Stimulated activated naive B cell treated with anti-CD40 and anti-IgM and Interleukin-4, amounts not matched to agents 10 μg/mL and 1 μg/mL and 100 μg/mL, for 72 hours (primary cell): ENCODE results near the gene TMEM82.

ENCODE experiments used
- ATAC-seq, 2 donors: fragments of 150-1000 bp; cut with Tn5 transposase; replicated peaks; 2 replicates each; pipeline ENCODE4 v1.10.0; 2021; ENCODE audit warnings: moderate library complexity in 1 of 2
- DNase-seq: peaks from one replicate; pipeline ENCODE4 v3.0.0; 2021
- H3K27ac Mint-ChIP-seq: one replicate; pipeline ENCODE4 v1.8.0; 2022; ENCODE audit warnings: mild to moderate bottlenecking, mixed read lengths
- H3K27me3 Mint-ChIP-seq, 2 donors: one replicate each; pipeline ENCODE4 v1.8.0; 2022; ENCODE audit warnings: mixed read lengths in 2 of 2
- H3K36me3 Mint-ChIP-seq, 2 donors: one replicate each; pipeline ENCODE4 v1.8.0; 2022; ENCODE audit warnings: mixed read lengths in 2 of 2, mild to moderate bottlenecking in 1 of 2
- H3K4me1 Mint-ChIP-seq, 2 donors: one replicate each; pipeline ENCODE4 v1.8.0; 2022; ENCODE audit warnings: mixed read lengths in 2 of 2, mild to moderate bottlenecking in 1 of 2
- H3K4me3 Mint-ChIP-seq, 2 donors: one replicate each; pipeline ENCODE4 v1.8.0; 2022; ENCODE audit warnings: mild to moderate bottlenecking in 2 of 2, mixed read lengths in 2 of 2, moderate library complexity in 1 of 2
- H3K9me3 Mint-ChIP-seq, 2 donors: one replicate each; pipeline ENCODE4 v1.8.0; 2022; ENCODE audit warnings: mixed read lengths in 2 of 2, mild to moderate bottlenecking in 1 of 2

Gene TMEM82

DNA sequence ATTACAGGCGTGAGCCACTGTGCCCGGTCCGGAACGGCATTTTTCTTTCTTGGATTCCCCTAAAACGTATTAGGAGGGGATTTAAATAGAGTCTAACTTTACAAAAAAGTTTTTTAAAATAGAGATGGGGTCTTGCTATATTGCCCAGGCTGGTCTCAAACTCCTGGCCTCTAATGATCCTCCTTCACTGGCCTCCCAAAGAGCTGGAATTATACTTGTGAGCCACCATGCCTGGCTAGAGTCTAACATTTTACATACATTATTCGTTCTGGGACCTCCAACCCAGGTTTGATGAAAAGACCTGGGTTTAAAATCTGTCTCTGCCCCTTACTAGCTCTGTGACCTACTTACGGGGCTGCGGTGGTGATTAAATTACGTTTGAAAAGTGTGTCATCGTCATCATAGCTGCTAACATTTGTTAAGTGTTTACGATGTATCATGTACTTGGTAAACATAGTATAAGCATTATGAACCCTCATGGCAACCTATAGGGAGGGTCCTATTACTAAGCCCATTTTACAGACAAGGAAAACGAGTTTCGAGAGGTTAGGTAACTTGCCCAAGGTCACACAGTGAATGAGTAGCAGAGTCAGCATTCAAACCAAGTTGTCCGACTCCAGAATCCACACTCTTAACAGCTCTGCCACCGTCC, 33.7 kb upstream of the TMEM82 start:
- Mint-ChIP-seq H3K27me3 (no peaks in the 10 kb centered on the region), H3K4me3 (no peak overlapping the region), H3K36me3 (peaks cover 17 to 29% of the 10 kb centered on the region in 2 donors), H3K4me1 (peaks cover 17 to 45% of the 10 kb centered on the region in 2 donors), H3K9me3 (no peaks in the 10 kb centered on the region), H3K27ac (no peak overlapping the region)
- DNase-seq = no peak
- ATAC-seq = no peak

DNA sequence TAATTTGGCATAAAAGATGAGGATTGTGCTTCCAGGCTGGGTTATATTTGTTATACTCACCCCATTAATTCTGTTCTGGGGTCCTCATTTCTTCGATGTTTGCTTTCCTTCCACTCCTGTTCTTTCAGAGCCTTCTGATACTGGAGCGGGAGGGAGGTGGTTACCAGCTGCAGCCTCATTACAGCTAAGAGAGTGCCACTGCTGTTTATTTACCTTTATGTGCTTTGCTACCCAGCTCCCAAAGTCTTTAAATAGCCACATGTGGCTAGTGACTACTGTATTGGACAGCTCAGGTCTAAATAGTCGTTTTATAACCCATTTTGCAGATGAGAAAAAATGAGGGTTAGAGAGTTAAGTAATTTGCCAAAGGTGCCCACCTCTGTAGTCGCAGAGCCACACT, 33.1 kb upstream of the TMEM82 start:
- Mint-ChIP-seq H3K4me1 (peaks cover 13 to 38% of the 10 kb centered on the region in 2 donors), H3K27ac (no peak overlapping the region), H3K27me3 (no peaks in the 10 kb centered on the region)

DNA sequence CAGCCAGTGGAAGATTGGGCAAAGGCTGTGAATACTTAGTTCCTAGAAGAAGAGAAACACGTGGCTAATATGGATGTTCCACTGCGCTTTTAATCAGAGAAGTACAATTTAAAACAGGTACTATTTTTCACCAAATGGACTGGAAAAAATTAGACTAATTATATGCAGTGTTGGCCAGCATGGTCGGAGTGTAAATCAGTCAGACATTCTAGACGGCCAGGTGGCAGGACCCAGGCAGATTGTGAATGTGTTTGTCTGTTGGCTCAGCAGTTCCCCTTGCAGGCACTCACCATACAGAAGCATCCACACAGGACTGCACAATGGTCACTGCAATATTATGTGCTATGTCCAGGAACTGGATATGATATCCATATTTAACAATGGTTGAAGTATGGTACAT, 30.1 kb upstream of the TMEM82 start:
- DNase-seq (no peak), ATAC-seq (peak in 1 of 2 donors; percentile 44)
- Mint-ChIP-seq H3K27me3 (no peaks in the 10 kb centered on the region), H3K36me3 (peaks cover 14 to 16% of the 10 kb centered on the region in 2 donors), H3K9me3 (no peaks in the 10 kb centered on the region), H3K27ac (no peak overlapping the region), H3K4me3 (no peak overlapping the region), H3K4me1 (peaks cover 7 to 16% of the 10 kb centered on the region in 2 donors)

More for the DNA sequence above, 33.1 kb upstream of the TMEM82 start:
- no peak for ATAC-seq
- Mint-ChIP-seq H3K36me3 (peaks cover 17 to 27% of the 10 kb centered on the region in 2 donors), H3K9me3 (no peaks in the 10 kb centered on the region), H3K4me3 (no peak overlapping the region)
- DNase-seq = no peak

DNA sequence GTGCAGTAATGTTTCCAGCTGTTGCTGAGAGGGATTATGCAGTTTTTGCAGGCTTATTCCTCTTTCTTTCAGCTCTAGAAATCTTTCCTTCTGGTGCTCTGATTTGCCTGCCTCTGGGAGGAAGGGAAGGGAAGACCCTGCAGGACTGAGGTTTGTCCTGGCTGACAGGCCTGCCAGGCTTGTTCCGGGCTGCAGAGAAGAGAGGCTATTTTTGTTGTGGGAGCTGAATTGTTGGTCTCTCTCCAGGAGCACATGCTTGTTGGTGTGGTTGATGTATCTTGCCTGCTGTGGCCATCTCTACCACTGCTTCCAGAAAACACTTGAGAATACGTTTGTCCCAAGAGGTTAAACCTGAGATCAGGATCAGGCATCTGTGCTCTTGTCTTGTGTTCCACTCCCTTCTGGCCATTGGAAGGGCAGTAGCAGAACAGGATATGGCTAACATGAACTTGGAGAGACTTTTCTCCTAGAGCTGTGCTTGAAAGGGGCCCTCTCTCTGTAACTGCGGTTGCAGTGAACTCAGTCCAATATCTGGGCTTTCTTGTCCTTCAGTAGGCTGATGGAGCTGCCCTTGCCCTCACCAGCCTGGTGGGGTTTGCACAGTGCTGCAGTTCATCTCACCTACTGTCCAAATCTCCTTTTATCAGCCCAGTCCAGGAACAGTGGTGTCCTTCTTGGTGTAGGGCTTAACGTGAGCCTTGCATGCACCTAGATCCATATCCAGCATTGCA, 27.7 kb upstream of the TMEM82 start:
- DNase-seq (no peak), ATAC-seq (no peak)
- Mint-ChIP-seq H3K4me3 (no peak overlapping the region), H3K27ac (peak overlapping the region; percentile 14), H3K4me1 (peaks cover 4 to 18% of the 10 kb centered on the region in 2 donors), H3K27me3 (no peaks in the 10 kb centered on the region), H3K36me3 (peaks cover 13 to 27% of the 10 kb centered on the region in 2 donors), H3K9me3 (no peaks in the 10 kb centered on the region)

DNA sequence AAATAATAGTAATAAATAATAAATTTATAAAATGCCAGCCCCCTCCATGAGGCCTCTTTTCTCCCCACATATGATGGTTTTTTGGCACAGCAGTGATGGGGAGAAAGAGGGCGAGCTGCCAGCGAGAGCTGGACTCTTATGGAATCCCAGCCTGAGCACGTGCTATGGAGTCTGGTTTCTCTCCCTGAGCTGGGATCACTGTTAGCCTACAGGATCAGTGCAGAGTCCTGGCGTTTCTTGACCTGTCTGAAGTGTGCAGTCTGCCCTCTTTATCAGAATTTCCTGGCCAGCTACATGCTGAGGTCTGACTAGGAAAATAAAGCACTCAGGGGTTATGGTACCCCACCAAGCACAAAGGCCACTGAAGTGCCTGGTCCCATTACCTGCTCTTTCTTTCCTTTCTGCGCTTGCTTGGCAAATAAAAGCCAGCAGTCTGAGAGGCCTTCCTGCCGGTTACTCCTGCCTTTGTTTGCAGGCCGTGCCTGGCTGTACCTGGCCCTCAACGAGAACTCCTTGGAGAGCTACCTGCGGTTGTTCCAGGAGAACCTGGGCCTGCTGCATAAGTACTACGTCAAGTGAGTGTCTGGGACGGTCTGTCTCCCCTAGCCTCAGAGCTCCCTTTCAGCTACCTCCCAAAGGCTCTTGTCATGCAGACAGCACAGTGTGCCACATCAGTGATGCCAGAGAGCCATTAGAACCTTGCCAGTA, 24.7 kb upstream of the TMEM82 start:
- Mint-ChIP-seq H3K27ac (no peak overlapping the region), H3K4me3 (no peak overlapping the region), H3K4me1 (peaks cover 2 to 11% of the 10 kb centered on the region in 2 donors), H3K36me3 (peaks cover 18 to 41% of the 10 kb centered on the region in 2 donors), H3K9me3 (no peaks in the 10 kb centered on the region), H3K27me3 (no peaks in the 10 kb centered on the region)
- DNase-seq (no peak), ATAC-seq (no peak)

DNA sequence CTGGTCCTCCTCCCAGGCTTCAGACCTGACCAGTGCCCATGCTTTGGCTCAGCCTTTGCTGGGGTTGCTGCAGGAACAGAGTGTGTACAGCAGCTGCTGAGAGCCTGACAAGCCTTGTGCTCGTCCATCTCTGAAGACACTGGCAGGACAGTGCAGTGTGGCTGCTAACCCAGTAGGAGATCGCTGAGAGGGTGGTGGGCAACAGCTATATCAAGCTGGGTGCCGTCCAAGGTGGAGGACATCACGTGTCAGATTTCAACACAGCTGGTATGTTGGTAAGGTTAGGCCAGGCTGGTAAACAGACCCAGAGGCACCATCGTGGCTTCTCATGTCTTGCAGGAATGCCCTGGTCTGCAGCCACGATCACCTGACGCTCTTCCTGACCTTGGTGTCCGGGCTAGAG, 24.1 kb upstream of the TMEM82 start:
- no peaks in the 10 kb centered on the region for H3K9me3 Mint-ChIP-seq
- peaks cover 2 to 7% of the 10 kb centered on the region in 2 donors for H3K4me1 Mint-ChIP-seq
- no peak overlapping the region for H3K4me3 Mint-ChIP-seq
- peaks cover 21 to 46% of the 10 kb centered on the region in 2 donors for H3K36me3 Mint-ChIP-seq
- no peaks in the 10 kb centered on the region for H3K27me3 Mint-ChIP-seq
- H3K27ac Mint-ChIP-seq = no peak overlapping the region
- DNase-seq = no peak
- ATAC-seq = no peak

DNA sequence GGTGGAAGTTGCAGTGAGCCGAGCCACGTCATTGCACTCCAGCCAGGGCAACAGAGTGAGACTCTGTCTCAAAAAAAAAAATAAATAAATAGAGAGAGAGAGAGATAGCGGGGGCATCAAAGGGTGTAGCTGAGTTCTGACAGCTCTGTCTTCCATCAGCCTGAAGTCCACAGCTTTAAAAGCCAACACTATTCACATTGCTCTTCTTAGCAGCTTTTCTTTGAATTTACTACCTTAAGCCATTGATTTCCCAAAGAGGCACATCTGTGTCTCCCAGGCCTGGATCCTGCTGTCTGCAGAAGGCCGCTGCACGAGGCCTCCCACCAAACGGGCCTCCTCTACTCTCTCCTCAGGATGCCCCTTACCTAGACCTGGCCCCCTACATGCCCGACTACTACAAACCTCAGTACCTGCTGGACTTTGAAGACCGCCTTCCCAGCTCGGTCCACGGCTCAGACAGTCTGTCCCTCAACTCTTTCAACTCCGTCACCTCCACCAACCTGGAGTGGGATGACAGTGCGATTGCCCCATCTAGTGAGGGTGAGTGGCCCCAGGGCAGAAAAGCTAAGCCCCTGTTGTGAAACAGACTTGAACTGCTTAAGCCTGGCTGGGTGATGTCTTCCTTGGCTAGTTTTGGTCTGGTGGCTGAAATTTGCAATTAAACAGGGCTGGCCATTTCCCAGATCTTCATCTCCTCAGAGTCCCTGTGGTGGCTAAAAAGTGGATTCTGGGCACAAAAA, 22.7 kb upstream of the TMEM82 start:
- peaks cover 24 to 43% of the 10 kb centered on the region in 2 donors for H3K36me3 Mint-ChIP-seq
- no peaks in the 10 kb centered on the region for H3K27me3 Mint-ChIP-seq
- no peak overlapping the region for H3K27ac Mint-ChIP-seq
- no peak for DNase-seq
- ATAC-seq = no peak
- no peaks in the 10 kb centered on the region for H3K9me3 Mint-ChIP-seq
- peaks cover 0 to 5% of the 10 kb centered on the region in 2 donors for H3K4me1 Mint-ChIP-seq
- no peak overlapping the region for H3K4me3 Mint-ChIP-seq

DNA sequence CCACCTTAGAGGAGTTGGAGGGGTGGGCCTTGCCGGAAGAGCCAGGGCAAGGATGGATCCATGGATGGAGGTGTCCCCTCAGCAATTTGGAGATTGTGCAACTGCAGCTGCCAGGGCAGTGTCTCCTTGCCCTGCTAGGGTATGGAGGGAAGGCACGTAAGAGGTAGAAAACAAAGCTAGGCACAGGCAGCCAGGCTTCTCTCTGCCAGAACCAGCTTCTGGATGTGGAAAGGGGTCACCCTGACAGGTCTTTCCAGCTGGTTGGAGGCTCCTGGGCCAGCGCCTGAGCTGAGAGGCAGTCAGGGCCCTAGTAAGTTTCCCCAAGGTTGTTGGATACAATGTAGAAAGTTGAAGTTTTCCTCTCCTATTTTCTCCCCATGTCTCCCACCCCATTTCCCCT, 21.4 kb upstream of the TMEM82 start:
- Mint-ChIP-seq H3K4me1 (peaks cover 0 to 5% of the 10 kb centered on the region in 2 donors), H3K27me3 (no peaks in the 10 kb centered on the region), H3K4me3 (no peak overlapping the region), H3K36me3 (peaks cover 27 to 50% of the 10 kb centered on the region in 2 donors), H3K9me3 (no peaks in the 10 kb centered on the region), H3K27ac (peak overlapping the region; percentile 37)
- no peak for DNase-seq
- ATAC-seq = no peak

DNA sequence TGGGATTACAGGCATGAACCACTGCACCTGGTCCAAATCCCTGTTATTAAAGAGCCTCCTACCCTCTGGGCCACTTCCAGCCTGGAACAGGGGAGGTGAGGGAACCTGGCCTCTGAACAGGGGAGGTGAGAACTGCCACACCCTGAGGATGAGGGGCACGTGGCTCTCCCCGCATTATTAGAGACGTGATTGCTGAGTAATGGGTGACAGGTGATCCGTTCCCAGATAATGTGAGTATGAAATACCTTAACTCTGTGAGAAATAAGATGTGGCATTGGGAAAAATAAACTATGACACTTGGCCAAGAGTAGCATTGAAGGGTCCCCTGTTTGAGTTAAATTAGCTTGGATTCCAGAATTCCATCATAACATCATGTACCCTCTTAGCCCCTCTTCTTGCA, 19.9 kb upstream of the TMEM82 start:
- Mint-ChIP-seq H3K36me3 (peaks cover 30 to 53% of the 10 kb centered on the region in 2 donors), H3K27me3 (no peaks in the 10 kb centered on the region), H3K9me3 (no peaks in the 10 kb centered on the region), H3K27ac (no peak overlapping the region), H3K4me1 (peaks cover 0 to 5% of the 10 kb centered on the region in 2 donors), H3K4me3 (no peak overlapping the region)
- ATAC-seq (no peak), DNase-seq (no peak)

DNA sequence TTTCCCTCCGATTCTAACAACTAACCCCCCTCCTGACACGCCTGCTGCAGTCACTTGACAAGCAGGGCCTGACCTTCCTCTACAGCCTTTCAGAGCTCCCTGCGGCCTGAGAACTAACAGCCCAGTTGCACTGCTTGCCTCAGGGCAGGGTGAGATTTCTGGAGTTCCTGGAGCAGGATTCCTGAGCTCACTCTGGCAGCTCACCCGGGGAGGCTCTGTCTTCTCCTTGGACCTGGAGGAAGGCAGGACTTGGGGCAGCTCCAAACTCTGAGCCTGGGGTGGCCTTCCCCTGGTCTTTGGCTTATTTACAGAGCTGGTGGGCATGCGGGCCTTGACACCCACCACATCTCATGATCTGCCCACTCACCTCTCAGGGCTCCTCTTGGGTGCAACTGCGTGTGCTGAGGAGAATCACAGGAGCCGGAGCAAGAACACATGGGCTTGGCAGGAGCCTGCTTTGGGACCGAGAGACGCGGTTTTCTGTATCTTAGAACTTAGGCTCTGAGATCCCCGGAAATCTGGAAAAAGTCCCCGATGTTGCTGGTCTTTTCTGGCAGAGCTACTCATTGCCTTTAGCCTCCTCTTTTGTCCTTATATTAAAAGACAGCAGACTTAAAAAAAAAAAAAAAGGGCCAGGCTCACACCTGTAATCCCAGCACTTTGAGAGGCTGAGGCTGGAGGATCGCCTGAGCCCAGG, 19.3 kb upstream of the TMEM82 start:
- no peaks in the 10 kb centered on the region for H3K27me3 Mint-ChIP-seq
- H3K27ac Mint-ChIP-seq = peak overlapping the region; percentile 27
- H3K36me3 Mint-ChIP-seq = peaks cover 33 to 55% of the 10 kb centered on the region in 2 donors
- DNase-seq (no peak), ATAC-seq (no peak)
- H3K4me1 Mint-ChIP-seq = peaks cover 0 to 5% of the 10 kb centered on the region in 2 donors
- H3K9me3 Mint-ChIP-seq = no peaks in the 10 kb centered on the region
- H3K4me3 Mint-ChIP-seq = no peak overlapping the region

DNA sequence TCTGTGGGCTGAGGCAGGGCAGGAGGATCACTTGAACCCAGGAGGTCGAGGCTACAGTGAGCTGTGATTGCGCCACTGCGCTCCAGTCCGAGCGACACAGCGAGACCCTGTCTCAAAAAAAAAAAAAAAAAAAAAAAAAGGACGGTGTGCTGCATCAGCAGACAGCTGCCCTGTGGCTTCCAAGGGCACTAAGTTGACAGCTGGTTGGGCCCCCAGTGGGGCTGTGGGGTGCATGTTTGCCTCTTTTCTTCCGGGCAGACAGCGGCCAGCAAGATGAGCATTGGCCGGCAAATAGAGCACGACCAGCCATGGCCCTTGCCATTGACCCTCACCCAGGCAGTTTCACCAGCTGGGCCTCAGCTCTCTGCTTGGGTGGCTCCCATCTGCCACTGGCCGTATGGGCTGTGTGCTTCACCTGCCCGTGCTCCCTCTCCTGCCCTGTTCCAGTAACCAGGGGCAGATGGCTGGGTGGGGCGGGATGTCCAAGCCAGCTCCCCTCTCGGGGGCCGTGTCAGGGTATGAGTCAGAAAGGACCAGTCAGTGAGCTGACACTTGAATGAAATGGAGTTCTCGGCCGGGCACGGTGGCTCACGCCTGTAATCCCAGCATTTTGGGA, 18.6 kb upstream of the TMEM82 start:
- no peak for ATAC-seq
- H3K4me1 Mint-ChIP-seq = peaks cover 0 to 5% of the 10 kb centered on the region in 2 donors
- H3K27me3 Mint-ChIP-seq = no peaks in the 10 kb centered on the region

DNA sequence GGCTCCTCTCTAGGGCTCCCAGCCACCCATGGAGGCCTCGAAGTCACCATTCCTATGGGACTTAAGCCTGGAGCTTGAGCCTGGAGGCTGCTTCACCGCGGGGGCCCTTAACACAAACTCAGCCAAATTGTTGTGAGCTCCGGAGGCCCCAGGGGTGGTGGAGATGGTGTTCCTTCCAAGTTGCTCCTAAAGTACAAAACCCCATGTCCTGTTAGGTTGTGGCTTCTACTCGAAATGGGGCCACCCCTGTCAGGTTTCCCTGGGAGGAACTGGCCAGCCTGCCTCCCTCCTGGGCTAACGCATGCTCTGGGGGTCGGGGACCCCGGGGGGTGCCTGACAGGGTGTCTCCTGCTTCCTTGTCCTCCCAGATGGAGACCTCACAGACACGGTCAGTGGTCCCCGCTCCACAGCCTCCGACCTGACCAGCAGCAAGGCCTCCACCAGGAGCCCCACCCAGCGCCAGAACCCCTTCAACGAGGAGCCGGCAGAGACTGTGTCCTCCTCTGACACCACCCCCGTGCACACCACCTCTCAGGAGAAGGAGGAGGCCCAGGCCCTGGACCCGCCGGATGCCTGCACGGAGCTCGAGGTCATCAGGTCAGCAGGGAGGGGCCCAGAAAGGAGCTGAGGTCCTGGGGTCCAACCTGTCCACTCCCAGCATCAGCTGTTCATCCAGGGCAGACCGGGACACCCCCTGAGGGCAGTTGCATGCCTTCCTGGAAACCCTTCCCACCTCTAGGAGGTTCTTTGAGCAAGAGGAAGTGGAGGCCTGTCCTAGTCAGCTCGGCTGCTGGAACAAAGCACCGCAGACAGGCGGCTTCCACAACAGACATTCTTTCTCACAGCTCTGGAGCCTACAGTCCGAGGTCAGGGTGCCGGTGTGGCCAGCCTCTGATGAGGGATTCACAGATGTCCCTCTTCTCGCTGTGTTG, 17.1 kb upstream of the TMEM82 start:
- Mint-ChIP-seq H3K36me3 (peaks cover 42 to 56% of the 10 kb centered on the region in 2 donors), H3K4me3 (no peak overlapping the region), H3K4me1 (no peaks in the 10 kb centered on the region), H3K27ac (peak overlapping the region; percentile 60), H3K27me3 (no peaks in the 10 kb centered on the region), H3K9me3 (no peaks in the 10 kb centered on the region)
- ATAC-seq (no peak), DNase-seq (no peak)

More for the DNA sequence above, 18.6 kb upstream of the TMEM82 start:
- Mint-ChIP-seq H3K27ac (no peak overlapping the region), H3K4me3 (no peak overlapping the region), H3K36me3 (peaks cover 39 to 54% of the 10 kb centered on the region in 2 donors), H3K9me3 (no peaks in the 10 kb centered on the region)
- no peak for DNase-seq
